ENCODE measurements around the gene PCDH15. TPM values are rescaled to one million over a fixed set of nuclear protein-coding genes. Genes with fewer than 3 reads are reported as not detected.

Gene PCDH15
- total RNA-seq, 4 donors from 2014 or later: 0.14 to 0.48 (median 0.37) TPM; not detected in 1

GRCh38 chr10:54314430-54314829 lies 486.6 kb downstream of the PCDH15 start:
- Histone ChIP-seq H3K4me3 (no peak overlapping the region), H3K36me3 (no peaks in the 10 kb centered on the region), H3K9me3 (no peaks in the 10 kb centered on the region), H3K4me1 (no peaks in the 10 kb centered on the region), H3K27me3 (no peaks in the 10 kb centered on the region), H3K27ac (no peak overlapping the region)
- in situ Hi-C loops (cut with MboI; ENCODE audit: low pct_ligation_motif_present in 1 of 4, low pct_unique_long_range_greater_than_20kb in 1 of 4, low sequenced_read_pairs in 3 of 4): no loop called here
- TF ChIP-seq EP300 (IDR thresholded peaks at IDR 0.05; ENCODE audit: low read depth) (no peak), CTCF (IDR thresholded peaks at IDR 0.05) (no peak), POLR2A (IDR thresholded peaks at IDR 0.05) (no peak), POLR2AphosphoS5 (IDR thresholded peaks at IDR 0.05) (no peak)
- intact Hi-C loops (cut with DNase I; ENCODE audit: low total_unique reads): no loop called here
- WGBS, 2 donors (ENCODE audit: low coverage in 1 of 2): 67 to 90% methylated on average over 3 of the region's 3 CpGs
- DNase-seq: no peak

GRCh38 chr10:54284526-54285193 lies 516.4 kb downstream of the PCDH15 start:
- DNase-seq: no peak
- Histone ChIP-seq H3K4me1 (no peaks in the 10 kb centered on the region), H3K27me3 (no peaks in the 10 kb centered on the region), H3K4me3 (no peak overlapping the region), H3K9me3 (no peaks in the 10 kb centered on the region), H3K27ac (no peak overlapping the region), H3K36me3 (no peaks in the 10 kb centered on the region)
- TF ChIP-seq POLR2A (IDR thresholded peaks at IDR 0.05) (no peak), EP300 (IDR thresholded peaks at IDR 0.05; ENCODE audit: low read depth) (no peak)
- WGBS, 2 donors (ENCODE audit: low coverage in 1 of 2): 72 to 78% methylated on average over 2 of the region's 2 CpGs
- in situ Hi-C loops (cut with MboI; ENCODE audit: low pct_ligation_motif_present in 1 of 4, low pct_unique_long_range_greater_than_20kb in 1 of 4, low sequenced_read_pairs in 3 of 4) (no loop called here), intact Hi-C loops (cut with DNase I; ENCODE audit: low total_unique reads) (no loop called here)

- in situ Hi-C loops (cut with MboI; ENCODE audit: low pct_ligation_motif_present in 1 of 4, low pct_unique_long_range_greater_than_20kb in 1 of 4, low sequenced_read_pairs in 3 of 4): no loop called here
- 37 to 40% methylated on average over 2 of the region's 2 CpGs for WGBS, 2 donors (ENCODE audit: low coverage in 1 of 2)
- H3K9me3 ChIP-seq: no peaks in the 10 kb centered on the region
- H3K4me3 ChIP-seq: no peak overlapping the region
- intact Hi-C loops (cut with DNase I; ENCODE audit: low total_unique reads): loop anchor here (2.0 kb wide), 1 partner anchor 57 kb away; no protein-coding TSS in a partner anchor
- no peaks in the 10 kb centered on the region for H3K4me1 ChIP-seq
- DNase-seq: no peak
- no peaks in the 10 kb centered on the region for H3K36me3 ChIP-seq
- no peak overlapping the region for H3K27ac ChIP-seq
- TF ChIP-seq POLR2A (IDR thresholded peaks at IDR 0.05) (no peak), CTCF (IDR thresholded peaks at IDR 0.05) (no peak), POLR2AphosphoS5 (IDR thresholded peaks at IDR 0.05) (no peak), EP300 (IDR thresholded peaks at IDR 0.05; ENCODE audit: low read depth) (no peak)
- no peaks in the 10 kb centered on the region for H3K27me3 ChIP-seq
Observed at GRCh38 chr10:54282012-54282411, 519.0 kb downstream of the PCDH15 start.

- Histone ChIP-seq H3K27me3 (no peaks in the 10 kb centered on the region), H3K4me1 (no peaks in the 10 kb centered on the region), H3K27ac (no peak overlapping the region), H3K9me3 (no peaks in the 10 kb centered on the region), H3K36me3 (no peaks in the 10 kb centered on the region), H3K4me3 (no peak overlapping the region)
- intact Hi-C loops (cut with DNase I; ENCODE audit: low total_unique reads) (no loop called here), in situ Hi-C loops (cut with MboI; ENCODE audit: low pct_ligation_motif_present in 1 of 4, low pct_unique_long_range_greater_than_20kb in 1 of 4, low sequenced_read_pairs in 3 of 4) (no loop called here)
- 43 to 55% methylated on average over 1 of the region's 1 CpG for WGBS, 2 donors (ENCODE audit: low coverage in 1 of 2)
- no peak for TF ChIP-seq EP300 (IDR thresholded peaks at IDR 0.05; ENCODE audit: low read depth)
- TF ChIP-seq POLR2AphosphoS5 (IDR thresholded peaks at IDR 0.05): no peak
- TF ChIP-seq CTCF (IDR thresholded peaks at IDR 0.05): no peak
- TF ChIP-seq POLR2A (IDR thresholded peaks at IDR 0.05): no peak
- no peak for DNase-seq
Observed at GRCh38 chr10:54266395-54266794, 534.6 kb downstream of the PCDH15 start.

- Histone ChIP-seq H3K36me3 (no peaks in the 10 kb centered on the region), H3K4me3 (no peak overlapping the region), H3K4me1 (no peaks in the 10 kb centered on the region), H3K27ac (no peak overlapping the region), H3K27me3 (no peaks in the 10 kb centered on the region), H3K9me3 (no peaks in the 10 kb centered on the region)
- in situ Hi-C loops (cut with MboI; ENCODE audit: low pct_ligation_motif_present in 1 of 4, low pct_unique_long_range_greater_than_20kb in 1 of 4, low sequenced_read_pairs in 3 of 4) (no loop called here), intact Hi-C loops (cut with DNase I; ENCODE audit: low total_unique reads) (no loop called here)
- no peak for DNase-seq
- 72% methylated on average over 5 of the region's 5 CpGs; no CpG with 5 or more reads in 1 of the 2 donors for WGBS, 2 donors (ENCODE audit: low coverage in 1 of 2)
- no peak for TF ChIP-seq EP300 (IDR thresholded peaks at IDR 0.05; ENCODE audit: low read depth)
- TF ChIP-seq POLR2A (IDR thresholded peaks at IDR 0.05): no peak
- no peak for TF ChIP-seq POLR2AphosphoS5 (IDR thresholded peaks at IDR 0.05)
- no peak for TF ChIP-seq CTCF (IDR thresholded peaks at IDR 0.05)
Observed at GRCh38 chr10:54262726-54263125, 538.3 kb downstream of the PCDH15 start.
